ENCODE measurements around the gene IGDCC3. TPM values are rescaled to one million over a fixed set of nuclear protein-coding genes. Genes with fewer than 3 reads are reported as not detected.

The IGDCC3 gene
- total RNA-seq, 2 donors from 2014 or later: not detected

- no peak for DNase-seq
- TF ChIP-seq CTCF (IDR thresholded peaks at IDR 0.05): no peak
- no peak for TF ChIP-seq POLR2A (IDR thresholded peaks at IDR 0.05)
- ATAC-seq: no peak
- peaks cover 16% of the 10 kb centered on the region for H3K4me1 ChIP-seq
- 67 to 82% methylated on average over 8 to 10 of the region's 10 CpGs for WGBS, 2 donors
- intact Hi-C loops (cut with DNase I): no loop called here
- peak overlapping the region; percentile 38 to 52 for H3K4me3 ChIP-seq
- no peaks in the 10 kb centered on the region for H3K9me3 ChIP-seq
- peak overlapping the region in 3 of 4 donors; percentile 78 to 89 (median 84) for H3K27ac ChIP-seq
- H3K27me3 ChIP-seq: no peaks in the 10 kb centered on the region
- H3K36me3 ChIP-seq (replicated peaks in 1 of 2; ENCODE audit: insufficient read depth in 1 of 2, low read depth in 2 of 2): no peaks in the 10 kb centered on the region
Measured at GRCh38 chr15:65285291-65286068, 92.3 kb downstream of the IGDCC3 start.

- no peaks in the 10 kb centered on the region for H3K36me3 ChIP-seq (replicated peaks in 1 of 2; ENCODE audit: insufficient read depth in 1 of 2, low read depth in 2 of 2)
- WGBS, 2 donors: 54 to 65% methylated on average over 1 of the region's 1 CpG
- no peak for ATAC-seq
- intact Hi-C loops (cut with DNase I): loop anchor here (10.0 kb wide), 1 partner anchor 224 kb away; no protein-coding TSS in a partner anchor
- no peaks in the 10 kb centered on the region for H3K4me1 ChIP-seq
- no peaks in the 10 kb centered on the region for H3K27me3 ChIP-seq
- no peak for TF ChIP-seq CTCF (IDR thresholded peaks at IDR 0.05)
- no peak for TF ChIP-seq POLR2A (IDR thresholded peaks at IDR 0.05)
- no peak for DNase-seq
- H3K4me3 ChIP-seq: no peak overlapping the region
- no peak overlapping the region for H3K27ac ChIP-seq
- no peaks in the 10 kb centered on the region for H3K9me3 ChIP-seq
Measured at GRCh38 chr15:65278480-65278879, 99.3 kb downstream of the IGDCC3 start.

Small RNA genes lying within 50 kb of the gene (small RNA-seq; reads per million reads assigned to genes)
- gene RNU5A-1 (4,482 reads per million, percentile 99 among the genes with 10 or more reads in this experiment), gene RNU5B-1 (361 reads per million, percentile 98 among the genes with 10 or more reads in this experiment), gene SNORA24B (not detected)

Other genes with a start within 250 kb of the IGDCC3 start
- 10 to 100 TPM; 18.2 to 35.6 TPM for gene PDCD7, start 244.2 kb downstream of the IGDCC3 start, total RNA-seq
- 10 to 100 TPM; 16.2 to 19.2 TPM for gene CLPX, start 192.7 kb downstream of the IGDCC3 start, total RNA-seq
- 10 to 100 TPM in 1 of 2 donors, 1 to 10 TPM in 1; 4.4 to 18.8 TPM for gene CILP, start 166.5 kb downstream of the IGDCC3 start, total RNA-seq
- 10 to 100 TPM in 1 of 2 donors, 1 to 10 TPM in 1; 5.2 to 17.5 TPM for gene PARP16, start 91.1 kb downstream of the IGDCC3 start, total RNA-seq
- gene RNU5A-1, start 82.0 kb downstream of the IGDCC3 start, total RNA-seq: not detected
- not detected for gene RNU5B-1, start 73.3 kb downstream of the IGDCC3 start, total RNA-seq
- gene IGDCC4, start 44.9 kb upstream of the IGDCC3 start, total RNA-seq: 1 to 10 TPM in 1 of 2 donors, under 1 TPM in 1; 0.26 to 2.6 TPM
- gene DPP8, start 139.7 kb upstream of the IGDCC3 start, total RNA-seq: 10 to 100 TPM; 13.0 to 27.4 TPM
- 10 to 100 TPM; 10.9 to 35.8 TPM for gene HACD3, start 152.5 kb upstream of the IGDCC3 start, total RNA-seq
- 10 to 100 TPM; 26.0 to 28.3 TPM for gene INTS14, start 233.1 kb upstream of the IGDCC3 start, total RNA-seq
- gene SLC24A1, start 243.9 kb upstream of the IGDCC3 start, total RNA-seq: 1 to 10 TPM; 3.6 to 9.6 TPM

Measured in body of pancreas (tissue), 4 donors.